Activated CD4-positive, alpha-beta T cell treated with anti-CD3 and anti-CD28 coated beads for 48 hours (primary cell): Measurements from ENCODE around the gene TIMM9.
"Not testable (repeated sequence)": the region's sequence is repeated elsewhere in the genome, so short reads cannot be mapped to it uniquely, and the experiment has no call there.

Source experiments
- DNase-seq: peaks from one replicate; pipeline ENCODE4 v3.0.0-alpha.2; 2020

TIMM9 gene

DNA sequence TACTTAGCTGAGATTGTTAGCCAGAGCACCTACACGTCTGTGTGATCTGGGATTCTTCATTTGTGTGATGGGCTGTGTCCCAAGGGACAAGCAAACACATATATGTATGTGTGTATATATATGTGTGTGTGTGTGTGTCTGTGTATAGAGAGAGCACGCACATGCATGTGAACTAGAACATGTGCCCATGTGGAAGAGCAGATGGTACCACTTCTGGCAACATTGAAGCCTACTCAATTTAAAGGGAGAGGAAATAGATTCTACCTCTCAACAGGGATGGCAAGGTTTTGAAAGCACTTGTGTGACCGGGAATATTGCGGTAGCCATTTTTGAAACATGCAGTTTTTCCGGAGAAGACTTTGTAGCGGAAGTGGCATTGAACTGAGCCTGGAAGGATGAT, 30.2 kb downstream of the TIMM9 start:
- DNase-seq = no peak

DNA sequence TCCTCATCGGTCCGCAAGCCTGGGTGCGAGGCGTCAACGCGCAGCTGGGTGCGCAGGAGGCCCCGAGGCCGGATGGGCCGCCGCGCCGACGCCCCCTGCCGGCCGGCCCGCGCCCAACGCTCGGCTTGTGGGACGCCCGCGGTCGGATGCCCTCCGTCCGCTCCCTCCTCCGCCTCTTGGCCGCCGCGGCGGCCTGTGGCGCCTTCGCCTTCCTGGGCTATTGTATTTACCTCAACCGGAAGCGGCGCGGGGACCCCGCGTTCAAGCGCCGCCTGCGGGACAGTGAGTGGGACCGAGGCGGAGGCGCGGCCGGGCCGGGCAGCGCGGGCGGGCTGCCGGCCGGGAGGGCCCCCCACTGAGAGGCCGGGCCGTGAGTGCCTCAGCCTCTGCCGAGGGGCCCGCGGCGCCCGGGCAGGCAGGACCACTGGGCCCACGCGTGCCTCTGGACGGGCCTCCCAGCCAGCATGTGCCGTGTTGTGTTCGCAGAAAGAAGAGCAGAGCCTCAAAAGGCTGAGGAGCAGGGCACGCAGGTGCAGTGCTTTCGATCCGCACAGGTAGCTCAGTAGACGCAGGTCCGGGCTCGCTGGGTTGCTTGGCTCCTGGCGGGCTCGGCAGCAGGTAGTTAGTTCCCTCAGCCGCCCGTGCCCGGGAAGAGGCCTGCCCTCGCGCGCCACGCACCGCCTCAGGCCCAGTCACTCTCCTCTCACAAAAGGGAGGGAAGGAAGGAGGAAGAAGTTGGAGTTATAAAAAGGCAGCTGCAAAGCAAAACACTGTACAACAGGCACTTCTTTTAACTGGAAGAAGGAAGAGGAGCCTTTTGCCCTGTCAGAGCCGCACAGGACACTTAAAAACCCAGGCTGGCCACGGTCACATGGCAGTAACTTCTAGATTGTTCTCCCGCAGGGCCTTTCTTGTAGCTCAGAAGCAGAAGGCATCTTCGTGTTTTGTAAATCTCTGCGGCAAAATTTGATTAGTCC, 31.2 kb downstream of the TIMM9 start, which contains the start of gene TOMM20L:
Gene TOMM20L (plus strand): TSS at position 119 of the 977 bp plus-strand sequence. CDS start 28 bp downstream, at position 147.
- peak; percentile 79 for DNase-seq

GRCh38 chr14:58395562-58395811, 31.8 kb downstream of the TIMM9 start:
- no peak for DNase-seq

DNA sequence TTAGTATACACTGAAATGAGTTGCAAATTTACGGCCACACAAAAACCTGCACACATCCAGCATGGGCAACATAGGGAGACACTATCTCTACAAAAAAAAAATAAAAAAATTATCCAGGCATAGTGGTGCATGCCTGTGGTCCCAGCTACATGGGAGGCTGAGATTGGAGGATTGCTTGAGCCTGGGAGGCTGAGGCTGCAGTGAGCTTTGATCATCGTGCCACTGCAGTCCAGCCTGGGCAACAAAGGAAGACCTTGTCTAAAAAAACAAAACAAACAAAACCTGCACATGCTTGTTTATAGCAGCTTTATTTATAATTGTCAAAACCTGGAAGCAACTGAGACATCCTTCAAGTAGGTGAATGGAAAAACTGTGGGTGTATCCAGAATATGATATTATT, 36.5 kb downstream of the TIMM9 start:
- no peak for DNase-seq

GRCh38 chr14:58376791-58377190, 50.5 kb downstream of the TIMM9 start:
- DNase-seq = no peak

DNA sequence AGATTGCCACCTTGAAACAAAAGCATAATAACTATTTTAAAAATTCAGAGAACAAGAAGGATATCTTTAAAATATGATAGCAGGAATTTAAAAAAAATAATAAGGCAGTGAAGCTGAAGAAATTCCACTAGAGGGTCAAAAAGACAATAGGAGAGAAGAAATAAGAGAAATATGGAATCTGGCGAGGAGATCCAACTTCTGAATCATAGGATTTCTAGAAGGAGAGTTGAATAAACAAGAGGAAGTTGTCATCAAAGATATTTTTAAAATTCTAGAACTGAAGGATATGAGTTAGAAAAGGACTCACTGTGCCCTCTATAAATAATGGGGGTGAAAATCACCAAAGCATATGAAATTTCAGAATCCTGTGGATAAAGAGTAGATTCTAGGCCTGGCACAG, 58.4 kb downstream of the TIMM9 start:
- DNase-seq = no peak

GRCh38 chr14:58367296-58367695, 60.0 kb downstream of the TIMM9 start:
- DNase-seq = no peak

- DNase-seq = no peak
Measured at GRCh38 chr14:58364316-58364715, 63.0 kb downstream of the TIMM9 start.

GRCh38 chr14:58362798-58363412, 64.4 kb downstream of the TIMM9 start:
- DNase-seq = no peak

- DNase-seq = not testable (repeated sequence)
Measured at GRCh38 chr14:58362272-58362671, 65.1 kb downstream of the TIMM9 start.
